H1 (cell line): ENCODE measurements around the gene KCTD17. TPM values are rescaled to one million over a fixed set of nuclear protein-coding genes. Genes with fewer than 3 reads are reported as not detected.

Experiments
- CTCF ChIA-PET: fragments of 300-600 bp; sonication (Branson Sonifier 250); formaldehyde crosslinking; loops from one replicate; lab custom pipeline; 2021; ENCODE audit not compliant: partially characterized antibody; lab: Charles Lee
- POLR2A ChIA-PET: fragments of 300-600 bp; sonication (Branson Sonifier 250); formaldehyde crosslinking; loops from one replicate; lab custom pipeline; 2021; ENCODE audit warnings: inconsistent platforms; ENCODE audit not compliant: partially characterized antibody; lab: Charles Lee
- DNase-seq, 2 experiments: peaks; one replicate each; pipeline versions ENCODE4 v3.0.0 to v3.0.0-alpha.2; 2010 to 2022; ENCODE audit warnings: low spot score in 2 of 2, low read depth in 1 of 2, mixed read lengths in 1 of 2
- FAIRE-seq: peaks from 2 replicates; lab custom pipeline; 2011; peaks lifted over from hg19 to GRCh38; lab: Jason Lieb, UNC
- H2AFZ ChIP-seq: 2 replicates; pipeline ENCODE4 v1.8.1; 2012; ENCODE audit warnings: low read length, inconsistent platforms
- H2AK5ac ChIP-seq: 2 replicates; pipeline ENCODE4 v1.6.1; 2013; ENCODE audit warnings: low read depth, low read length
- H2BK120ac ChIP-seq: replicated peaks from 2 replicates; pipeline ENCODE3; 2013; ENCODE audit warnings: low read depth, low read length, inconsistent platforms
- H2BK12ac ChIP-seq: 2 replicates; pipeline ENCODE4 v1.6.1; 2013; ENCODE audit warnings: low read depth, low read length
- H2BK15ac ChIP-seq: 2 replicates; pipeline ENCODE4 v1.6.1; 2013; ENCODE audit warnings: low read length
- H2BK20ac ChIP-seq: 2 replicates; pipeline ENCODE4 v1.6.1; 2013; ENCODE audit warnings: low read length
- H2BK5ac ChIP-seq: 2 replicates; pipeline ENCODE4 v1.6.1; 2013; ENCODE audit warnings: low read depth, low read length
- H3K14ac ChIP-seq: 2 replicates; pipeline ENCODE4 v1.6.1; 2013; ENCODE audit warnings: inconsistent platforms; ENCODE audit not compliant: insufficient read length
- H3K18ac ChIP-seq: 2 replicates; pipeline ENCODE4 v1.6.1; 2013; ENCODE audit warnings: low read length; ENCODE audit errors: extremely low read depth
- H3K23ac ChIP-seq: 2 replicates; pipeline ENCODE4 v1.6.1; 2013; ENCODE audit warnings: inconsistent platforms; ENCODE audit not compliant: insufficient read length
- H3K23me2 ChIP-seq: 2 replicates; pipeline ENCODE4 v1.6.1; 2013; ENCODE audit warnings: low read depth, low read length
- H3K27ac ChIP-seq: 2 replicates; pipeline ENCODE4 v1.6.1; 2011; ENCODE audit warnings: low read depth, low read length, inconsistent platforms
- H3K27me3 ChIP-seq, 4 experiments: replicated peaks in 1 of 4; 1 replicate in 1 of 4; 2 replicates in 3 of 4; pipeline versions ENCODE4 v1.6.1 to v1.8.1; 2011 to 2013; ENCODE audit warnings: low read length in 3 of 4, mild to moderate bottlenecking in 3 of 4, inconsistent platforms in 2 of 4, mixed read lengths in 2 of 4, moderate library complexity in 1 of 4; ENCODE audit not compliant: control insufficient read depth in 3 of 4, insufficient read depth in 3 of 4; ENCODE audit errors: extremely low read depth in 1 of 4
- H3K36me3 ChIP-seq, 4 experiments: 2 replicates each; pipeline versions ENCODE4 v1.6.1 to v1.8.1; 2011 to 2013; ENCODE audit warnings: mild to moderate bottlenecking in 4 of 4, low read length in 3 of 4, moderate library complexity in 2 of 4, control low read depth in 1 of 4, inconsistent platforms in 1 of 4; ENCODE audit not compliant: insufficient read depth in 4 of 4, control insufficient read depth in 2 of 4
- H3K4ac ChIP-seq: replicated peaks from 2 replicates; pipeline ENCODE3; 2013; ENCODE audit warnings: low read length, low read depth, mixed read lengths, inconsistent platforms; ENCODE audit not compliant: insufficient read length
- H3K4me1 ChIP-seq, 4 experiments: replicated peaks in 1 of 4; 1 replicate in 1 of 4; 2 replicates in 3 of 4; pipeline versions ENCODE4 v1.6.1 to v1.8.1; 2011 to 2013; ENCODE audit warnings: low read length in 3 of 4, inconsistent platforms in 2 of 4, mixed read lengths in 1 of 4; ENCODE audit not compliant: insufficient read depth in 4 of 4, control insufficient read depth in 3 of 4
- H3K4me2 ChIP-seq, 2 experiments: 2 replicates each; pipeline versions ENCODE4 v1.6.1 to v1.8.1; 2011 to 2013; ENCODE audit warnings: low read depth in 2 of 2, low read length in 2 of 2, control low read depth in 1 of 2, inconsistent platforms in 1 of 2, mild to moderate bottlenecking in 1 of 2; ENCODE audit not compliant: insufficient read depth in 1 of 2
- H3K4me3 ChIP-seq, 4 experiments: fragments of 200-600, 300-600 bp in 1 of 4; sonication (generic), shearing (Covaris generic), sonication (Bioruptor Twin) in 1 of 4; 2 replicates each; pipeline versions ENCODE4 v1.5.1 to v1.8.1; 2011 to 2016; ENCODE audit warnings: low read length in 4 of 4, low read depth in 3 of 4, control low read depth in 2 of 4, inconsistent platforms in 2 of 4, mild to moderate bottlenecking in 2 of 4, mixed read lengths in 1 of 4, moderate library complexity in 1 of 4; ENCODE audit not compliant: insufficient read depth in 2 of 4; ENCODE audit errors: extremely low read depth in 1 of 4
- H3K56ac ChIP-seq: replicated peaks from 2 replicates; pipeline ENCODE3; 2013; ENCODE audit warnings: low read depth, mild to moderate bottlenecking, mixed read lengths, low read length, inconsistent platforms; ENCODE audit not compliant: insufficient read length
- H3K79me1 ChIP-seq: 2 replicates; pipeline ENCODE4 v1.6.1; 2013; ENCODE audit warnings: low read depth, low read length, control low read depth
- H3K79me2 ChIP-seq, 2 experiments: 2 replicates each; pipeline versions ENCODE4 v1.6.1 to v1.8.1; 2012 to 2013; ENCODE audit warnings: low read length in 2 of 2, mild to moderate bottlenecking in 2 of 2, inconsistent platforms in 1 of 2; ENCODE audit not compliant: insufficient read depth in 2 of 2, control insufficient read depth in 1 of 2
- H3K9ac ChIP-seq, 4 experiments: replicated peaks in 1 of 4; 1 replicate in 1 of 4; 2 replicates in 3 of 4; pipeline versions ENCODE4 v1.6.1 to v1.8.1; 2011 to 2013; ENCODE audit warnings: low read depth in 3 of 4, low read length in 3 of 4, control low read depth in 2 of 4, mild to moderate bottlenecking in 2 of 4, moderate library complexity in 2 of 4, inconsistent platforms in 1 of 4; ENCODE audit errors: extremely low read depth in 1 of 4
- H3K9me3 ChIP-seq, 2 experiments: 2 replicates each; pipeline versions ENCODE4 v1.6.1 to v1.8.1; 2012 to 2013; ENCODE audit warnings: mild to moderate bottlenecking in 2 of 2, moderate library complexity in 2 of 2, control low read depth in 1 of 2, inconsistent platforms in 1 of 2, low read depth in 1 of 2, low read length in 1 of 2, mixed read lengths in 1 of 2; ENCODE audit not compliant: insufficient read depth in 2 of 2
- H4K20me1 ChIP-seq, 2 experiments: replicated peaks in 1 of 2; 2 replicates each; pipeline versions ENCODE3 to v1.8.1; 2011 to 2013; ENCODE audit warnings: inconsistent platforms in 2 of 2, low read length in 2 of 2, mild to moderate bottlenecking in 1 of 2; ENCODE audit not compliant: insufficient read depth in 2 of 2, control insufficient read depth in 1 of 2
- H4K5ac ChIP-seq: 2 replicates; pipeline ENCODE4 v1.6.1; 2013; ENCODE audit warnings: low read length, low read depth, mixed read lengths, inconsistent platforms; ENCODE audit not compliant: insufficient read length
- H4K8ac ChIP-seq: 2 replicates; pipeline ENCODE4 v1.8.0; 2013; ENCODE audit warnings: mild to moderate bottlenecking, moderate library complexity, low read length, inconsistent platforms; ENCODE audit not compliant: insufficient read depth; ENCODE audit errors: extremely low read depth
- H4K91ac ChIP-seq: replicated peaks from 2 replicates; pipeline ENCODE3; 2013; ENCODE audit warnings: low read length, mixed read lengths, inconsistent platforms; ENCODE audit not compliant: insufficient read length
- EP300 ChIP-seq, 2 experiments: IDR thresholded peaks; 1 replicate in 1 of 2; 2 replicates in 1 of 2; pipeline ENCODE4 v1.6.1; 2011 to 2012; ENCODE audit warnings: low read depth in 2 of 2, low read length in 2 of 2, mild to moderate bottlenecking in 2 of 2, borderline replicate concordance in 1 of 2, inconsistent platforms in 1 of 2, moderate library complexity in 1 of 2
- PHF8 ChIP-seq: fragments of 200-600 bp; sonication (generic); conservative IDR thresholded peaks from 2 replicates; pipeline ENCODE4 v1.7.1; 2012; ENCODE audit warnings: low read depth, mild to moderate bottlenecking, inconsistent platforms, low read length, moderate library complexity
- WGBS, 2 experiments: shearing (Covaris generic) in 1 of 2; methylation state at CpG; one replicate each; pipeline versions ENCODE4 v1.1.6 to v1.1.7; 2013 to 2015; ENCODE audit warnings: low lambda C conversion rate in 2 of 2, mixed read lengths in 2 of 2, inconsistent platforms in 1 of 2, low coverage in 1 of 2, missing lambda C conversion rate in 1 of 2; ENCODE audit not compliant: insufficient replicate concordance in 2 of 2, insufficient coverage in 1 of 2, insufficient read length in 1 of 2; ENCODE audit errors: extremely low coverage in 1 of 2, missing lambda C conversion rate in 1 of 2; 5-methylcytosine and 5-hydroxymethylcytosine counted together
- polyA plus RNA-seq, 7 experiments: library from polyadenylated mRNA; depleted of rRNA in 3 of 7; stranded (reverse) in 5 of 7; unstranded in 2 of 7; fragments of >200 nt in 5 of 7; fragments of 200-250 nt in 2 of 7; gene quantifications; 1 replicate in 5 of 7; 2 replicates in 1 of 7; 4 replicates in 1 of 7; pipeline versions ENCODE4 v1.2.1 to v1.2.3, GENCODE V29; 2011 to 2013; ENCODE audit warnings: missing spikeins in 2 of 7, mixed read lengths in 2 of 7
- total RNA-seq: library from RNA; stranded (reverse); fragmentation: NEBNext Ultra II Directional; extraction: Animal tissue kit (Norgen Biotek cat#: 25700); gene quantifications from 2 replicates; pipeline ENCODE4 v1.2.1, GENCODE V29; 2021

Gene KCTD17
- total and polyA plus RNA-seq, 2 of the 8 experiments (the other 6 are each of a cell fraction or from before 2014, with no cell fraction given) = 39.4 to 44.0 TPM

DNA sequence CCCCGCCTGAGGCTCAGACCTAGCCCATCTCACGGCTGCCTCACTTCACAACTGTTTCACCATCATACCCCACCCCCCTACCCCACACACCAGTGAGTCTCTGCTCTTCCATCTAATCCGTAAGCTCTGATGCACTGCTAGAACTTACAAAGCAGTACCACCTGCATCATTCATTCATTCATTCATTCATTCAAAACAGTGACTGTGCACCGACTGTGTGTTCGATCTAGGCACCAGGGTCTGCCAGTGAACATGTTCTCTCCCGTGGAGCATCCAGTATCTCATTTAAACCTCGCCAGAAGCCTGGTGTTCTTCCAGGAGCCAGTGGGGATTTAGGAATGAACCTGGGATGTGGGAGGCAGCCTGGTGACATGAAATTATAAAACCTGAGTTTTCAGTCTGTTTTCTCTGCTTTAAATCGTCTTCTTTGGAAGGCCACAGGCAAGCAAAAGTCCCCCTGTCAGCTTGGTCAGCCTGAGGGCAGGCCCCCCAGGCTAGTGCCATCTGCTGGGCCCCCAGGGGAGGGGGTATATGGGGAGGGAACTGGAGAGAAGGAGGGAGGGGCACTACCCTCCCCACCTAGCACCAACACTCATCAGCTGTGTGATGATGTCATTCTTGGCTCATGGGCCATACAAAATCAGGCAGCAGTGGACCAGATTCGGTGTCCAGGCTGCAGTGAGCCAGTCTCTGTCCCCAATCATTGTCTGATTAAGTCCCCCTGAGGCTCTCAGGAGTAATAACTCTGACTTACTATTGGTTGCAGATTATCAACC, 39.6 kb downstream of the KCTD17 start:
- H4K20me1 ChIP-seq = no peaks in the 10 kb centered on the region
- H2AFZ ChIP-seq = no peak overlapping the region
- H3K4me2 ChIP-seq = no peak overlapping the region
- H3K79me2 ChIP-seq = no peaks in the 10 kb centered on the region
- H4K8ac ChIP-seq = no peak overlapping the region
- H3K56ac ChIP-seq = no peak overlapping the region
- H2BK5ac ChIP-seq = no peak overlapping the region
- H3K23ac ChIP-seq = no peak overlapping the region
- H4K5ac ChIP-seq = no peak overlapping the region
- ChIA-PET POLR2A (interaction anchor here (0.6 to 1.5 kb wide), 2 partner anchors 32 to 36 kb away, joined by 3 to 4 read pairs; no protein-coding TSS in a partner anchor), CTCF (interaction anchor here (0.6 to 4.8 kb wide), 11 partner anchors 9 to 235 kb away, joined by 3 to 24 read pairs (median 3); no protein-coding TSS in a partner anchor)
- no peak overlapping the region for H3K9ac ChIP-seq
- H2AK5ac ChIP-seq = no peak overlapping the region
- H3K27ac ChIP-seq = no peak overlapping the region
- H3K9me3 ChIP-seq = no peaks in the 10 kb centered on the region
- H3K27me3 ChIP-seq = peaks cover 0 to 4% (median 1%) of the 10 kb centered on the region in 4 experiments; a peak in 3 of 7 replicates
- H2BK12ac ChIP-seq = no peak overlapping the region
- FAIRE-seq = no peak
- no peak overlapping the region for H3K14ac ChIP-seq
- no peak overlapping the region for H2BK120ac ChIP-seq
- WGBS, 2 experiments = 87% methylated on average over 9 of the region's 9 CpGs; no CpG with 5 or more reads in 1 of the 2 experiments
- no peak overlapping the region for H3K4ac ChIP-seq
- H3K36me3 ChIP-seq = no peaks in the 10 kb centered on the region
- no peak overlapping the region for H3K4me3 ChIP-seq
- TF ChIP-seq PHF8 (no peak), EP300 (IDR thresholded peaks at IDR 0.05; ENCODE audit: borderline replicate concordance in 1 of 2, low read depth in 2 of 2, low read length in 2 of 2) (no peak)
- H2BK15ac ChIP-seq = no peak overlapping the region
- no peaks in the 10 kb centered on the region for H3K79me1 ChIP-seq
- H3K18ac ChIP-seq = no peak overlapping the region
- H3K4me1 ChIP-seq = peaks cover 0 to 3% (median 0%) of the 10 kb centered on the region in 4 experiments; a peak in 2 of 7 replicates
- no peaks in the 10 kb centered on the region; the same call in 1 of the 2 replicates for H3K23me2 ChIP-seq
- H2BK20ac ChIP-seq = no peak overlapping the region; the same call in 1 of the 2 replicates
- no peak overlapping the region for H4K91ac ChIP-seq
- no peak for DNase-seq
